HepG2 (cell line): ENCODE measurements around the gene ENPP7. TPM values are rescaled to one million over a fixed set of nuclear protein-coding genes. Genes with fewer than 3 reads are reported as not detected.

ENCODE experiments used
- EZH2 ChIP-seq: conservative IDR thresholded peaks from 2 replicates; pipeline ENCODE4 v1.6.1; 2012; ENCODE audit warnings: mild to moderate bottlenecking, low read depth, low read length, moderate library complexity
- FOSL2 ChIP-seq: sonication (generic); formaldehyde crosslinking; IDR thresholded peaks from 2 replicates; pipeline ENCODE4 v1.4.0; 2020; ENCODE audit warnings: missing genetic modification reagents
- GLI4 ChIP-seq: sonication (generic); formaldehyde crosslinking; IDR thresholded peaks from 2 replicates; pipeline ENCODE4 v1.5.1; 2020; ENCODE audit warnings: missing genetic modification reagents, mild to moderate bottlenecking, moderate library complexity, borderline replicate concordance
- KDM5B ChIP-seq: sonication (generic); formaldehyde crosslinking; IDR thresholded peaks from 2 replicates; pipeline ENCODE4 v1.4.0; 2020; ENCODE audit warnings: missing genetic modification reagents, mild to moderate bottlenecking, borderline replicate concordance
- MBNL3 ChIP-seq: fragments of 250-450 bp; sonication (Bioruptor Pico); conservative IDR thresholded peaks from 2 replicates; pipeline ENCODE4 v1.8.0; 2022; ENCODE audit warnings: mild to moderate bottlenecking, inconsistent platforms
- NFYC ChIP-seq: IDR thresholded peaks from 2 replicates; pipeline ENCODE4 v1.6.1; 2016; ENCODE audit warnings: missing genetic modification reagents, missing compliant biosample characterization
- NR2F1 ChIP-seq, 2 experiments: fragments of 450-650 bp in 1 of 2; formaldehyde crosslinking in 1 of 2; IDR thresholded peaks; 2 replicates each; pipeline versions ENCODE4 v1.5.0 to v1.6.1; 2016 to 2020; ENCODE audit warnings: mild to moderate bottlenecking in 1 of 2, missing compliant biosample characterization in 1 of 2, missing genetic modification reagents in 1 of 2, moderate library complexity in 1 of 2
- PHB2 ChIP-seq: fragments of 450-650 bp; IDR thresholded peaks from 2 replicates; pipeline ENCODE4 v1.6.1; 2018; ENCODE audit not compliant: partially characterized antibody
- RELA ChIP-seq: sonication (generic); formaldehyde crosslinking; IDR thresholded peaks from 2 replicates; pipeline ENCODE4 v1.4.0; 2020; ENCODE audit warnings: missing genetic modification reagents
- RFX3 ChIP-seq: IDR thresholded peaks from 2 replicates; pipeline ENCODE4 v1.6.1; 2016; ENCODE audit warnings: missing biosample characterization, missing genetic modification reagents
- SETDB1 ChIP-seq: sonication (generic); formaldehyde crosslinking; IDR thresholded peaks from 2 replicates; pipeline ENCODE4 v1.5.1; 2020; ENCODE audit warnings: missing genetic modification reagents, mild to moderate bottlenecking, borderline replicate concordance
- ZBTB21 ChIP-seq: sonication (generic); formaldehyde crosslinking; IDR thresholded peaks from 2 replicates; pipeline ENCODE4 v1.4.0; 2020; ENCODE audit warnings: missing genetic modification reagents
- ZFP62 ChIP-seq: sonication (generic); formaldehyde crosslinking; IDR thresholded peaks from 2 replicates; pipeline ENCODE4 v1.4.0; 2020; ENCODE audit warnings: missing genetic modification reagents
- ZNF180 ChIP-seq: sonication (generic); formaldehyde crosslinking; IDR thresholded peaks from 2 replicates; pipeline ENCODE4 v1.4.0; 2020; ENCODE audit warnings: low read depth, missing genetic modification reagents, borderline replicate concordance
- ZNF430 ChIP-seq: sonication (generic); formaldehyde crosslinking; IDR thresholded peaks from 2 replicates; pipeline ENCODE4 v1.9.0; 2021; ENCODE audit warnings: mild to moderate bottlenecking, missing genetic modification reagents
- ZNF841 ChIP-seq: sonication (generic); formaldehyde crosslinking; IDR thresholded peaks from 2 replicates; pipeline ENCODE4 v1.8.1; 2023; ENCODE audit warnings: missing genetic modification reagents, borderline replicate concordance
- polyA plus RNA-seq, 8 experiments: library from polyadenylated mRNA; depleted of rRNA in 3 of 8; stranded (reverse) in 7 of 8; unstranded in 1 of 8; fragments of >200 nt; fragmentation: Illumina TruSeq in 4 of 8; extraction: Trizol in 4 of 8; gene quantifications; 2 replicates each; pipeline versions ENCODE4 v1.2.1 to v1.2.3, GENCODE V29; 2011 to 2016; ENCODE audit warnings: low read depth in 4 of 8, missing spikeins in 1 of 8, mixed read lengths in 1 of 8; ENCODE audit not compliant: insufficient read depth in 1 of 8
- total RNA-seq, 5 experiments: library from RNA; depleted of rRNA; stranded (reverse); fragments of >200 nt; fragmentation: Illumina TruSeq; extraction: Trizol; gene quantifications; 2 replicates each; pipeline ENCODE4 v1.2.3, GENCODE V29; 2016; ENCODE audit warnings: low read depth in 1 of 5
- TF ChIP-seq, protein P1 (sequence below): sonication (generic); formaldehyde crosslinking; IDR thresholded peaks from 2 replicates; pipeline ENCODE4 v1.4.0; 2020; ENCODE audit warnings: missing genetic modification reagents
- TF ChIP-seq, protein P2 (sequence below): sonication (generic); formaldehyde crosslinking; IDR thresholded peaks from 2 replicates; pipeline ENCODE4 v1.4.0; 2020; ENCODE audit warnings: missing genetic modification reagents
- TF ChIP-seq, protein P3 (sequence below): sonication (generic); formaldehyde crosslinking; IDR thresholded peaks from 2 replicates; pipeline ENCODE4 v1.5.0; 2020; ENCODE audit warnings: missing genetic modification reagents
- TF ChIP-seq, protein P4 (sequence below): sonication (generic); formaldehyde crosslinking; IDR thresholded peaks from 2 replicates; pipeline ENCODE4 v1.8.0; 2022; ENCODE audit warnings: mild to moderate bottlenecking, missing genetic modification reagents, moderate library complexity
- TF ChIP-seq, protein P5 (sequence below): sonication (generic); formaldehyde crosslinking; IDR thresholded peaks from 2 replicates; pipeline ENCODE4 v1.5.0; 2020; ENCODE audit warnings: missing genetic modification reagents, mild to moderate bottlenecking, borderline replicate concordance

ENPP7 gene
- total and polyA plus RNA-seq, 2 of the 13 experiments (the other 11 are each of a cell fraction or from before 2014, with no cell fraction given): 1.1 to 2.2 TPM

DNA sequence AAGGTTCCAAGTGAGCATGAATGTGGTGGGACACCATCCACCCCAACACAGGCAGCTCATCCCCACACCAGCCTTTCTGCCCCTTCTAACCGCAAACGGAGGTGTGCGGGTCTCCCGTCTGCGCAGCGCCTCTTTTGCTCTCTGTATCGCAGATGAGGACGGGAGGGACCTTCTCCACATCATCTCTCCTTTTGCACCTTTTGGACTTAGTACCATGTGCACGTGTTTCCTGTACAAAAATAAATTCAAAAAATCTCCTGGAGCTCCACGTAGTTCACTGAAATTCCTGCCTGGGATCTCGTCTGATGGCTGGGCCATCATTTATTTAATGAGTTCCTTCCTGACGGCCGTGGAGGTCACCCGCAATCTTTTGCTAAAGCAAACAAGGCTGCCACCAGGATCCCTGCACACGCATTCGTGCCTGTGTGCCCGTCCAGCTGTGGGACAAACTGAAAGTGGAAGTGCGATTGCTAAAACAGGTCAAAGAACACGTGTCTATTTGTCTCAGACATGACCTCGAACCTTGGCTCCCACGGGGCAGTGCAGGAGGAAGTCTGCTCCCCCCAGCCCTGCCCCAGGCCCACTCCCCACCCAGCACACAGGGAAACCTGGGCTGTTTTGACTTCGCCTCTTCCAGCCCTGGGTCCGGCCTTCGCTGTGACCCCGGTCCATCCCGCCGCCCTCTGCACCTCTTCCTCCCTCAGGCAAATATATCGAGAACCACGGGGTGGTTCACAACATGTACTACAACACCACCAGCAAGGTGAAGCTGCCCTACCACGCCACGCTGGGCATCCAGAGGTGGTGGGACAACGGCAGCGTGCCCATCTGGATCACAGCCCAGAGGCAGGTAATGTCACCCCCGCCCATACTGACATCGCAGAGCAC, 2.3 kb downstream of the ENPP7 start (continued):
- TF ChIP-seq NR2F1 (CRISPR knock-in tag; IDR thresholded peaks at IDR 0.05) (peak in 1 of 2 experiments; percentile 39; a peak in 2 of 4 replicates), ZNF841 (no peak), ZFP62 (CRISPR knock-in tag) (no peak), ZBTB21 (CRISPR knock-in tag) (no peak), PHB2 (no peak), MBNL3 (no peak), KDM5B (peak; percentile 83), NFYC (no peak), GLI4 (no peak), FOSL2 (CRISPR knock-in tag) (peak; percentile 38), ZNF430 (CRISPR knock-in tag) (no peak), ZNF180 (CRISPR knock-in tag) (no peak), RELA (CRISPR knock-in tag) (no peak), SETDB1 (CRISPR knock-in tag) (no peak), RFX3 (CRISPR knock-in tag) (no peak), EZH2 (no peak)
- TF ChIP-seq, protein P1, sequence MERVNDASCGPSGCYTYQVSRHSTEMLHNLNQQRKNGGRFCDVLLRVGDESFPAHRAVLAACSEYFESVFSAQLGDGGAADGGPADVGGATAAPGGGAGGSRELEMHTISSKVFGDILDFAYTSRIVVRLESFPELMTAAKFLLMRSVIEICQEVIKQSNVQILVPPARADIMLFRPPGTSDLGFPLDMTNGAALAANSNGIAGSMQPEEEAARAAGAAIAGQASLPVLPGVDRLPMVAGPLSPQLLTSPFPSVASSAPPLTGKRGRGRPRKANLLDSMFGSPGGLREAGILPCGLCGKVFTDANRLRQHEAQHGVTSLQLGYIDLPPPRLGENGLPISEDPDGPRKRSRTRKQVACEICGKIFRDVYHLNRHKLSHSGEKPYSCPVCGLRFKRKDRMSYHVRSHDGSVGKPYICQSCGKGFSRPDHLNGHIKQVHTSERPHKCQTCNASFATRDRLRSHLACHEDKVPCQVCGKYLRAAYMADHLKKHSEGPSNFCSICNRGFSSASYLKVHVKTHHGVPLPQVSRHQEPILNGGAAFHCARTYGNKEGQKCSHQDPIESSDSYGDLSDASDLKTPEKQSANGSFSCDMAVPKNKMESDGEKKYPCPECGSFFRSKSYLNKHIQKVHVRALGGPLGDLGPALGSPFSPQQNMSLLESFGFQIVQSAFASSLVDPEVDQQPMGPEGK (CRISPR knock-in tag): peak; percentile 88
- TF ChIP-seq, protein P2, sequence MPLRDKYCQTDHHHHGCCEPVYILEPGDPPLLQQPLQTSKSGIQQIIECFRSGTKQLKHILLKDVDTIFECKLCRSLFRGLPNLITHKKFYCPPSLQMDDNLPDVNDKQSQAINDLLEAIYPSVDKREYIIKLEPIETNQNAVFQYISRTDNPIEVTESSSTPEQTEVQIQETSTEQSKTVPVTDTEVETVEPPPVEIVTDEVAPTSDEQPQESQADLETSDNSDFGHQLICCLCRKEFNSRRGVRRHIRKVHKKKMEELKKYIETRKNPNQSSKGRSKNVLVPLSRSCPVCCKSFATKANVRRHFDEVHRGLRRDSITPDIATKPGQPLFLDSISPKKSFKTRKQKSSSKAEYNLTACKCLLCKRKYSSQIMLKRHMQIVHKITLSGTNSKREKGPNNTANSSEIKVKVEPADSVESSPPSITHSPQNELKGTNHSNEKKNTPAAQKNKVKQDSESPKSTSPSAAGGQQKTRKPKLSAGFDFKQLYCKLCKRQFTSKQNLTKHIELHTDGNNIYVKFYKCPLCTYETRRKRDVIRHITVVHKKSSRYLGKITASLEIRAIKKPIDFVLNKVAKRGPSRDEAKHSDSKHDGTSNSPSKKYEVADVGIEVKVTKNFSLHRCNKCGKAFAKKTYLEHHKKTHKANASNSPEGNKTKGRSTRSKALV: no peak
- TF ChIP-seq, protein P3, sequence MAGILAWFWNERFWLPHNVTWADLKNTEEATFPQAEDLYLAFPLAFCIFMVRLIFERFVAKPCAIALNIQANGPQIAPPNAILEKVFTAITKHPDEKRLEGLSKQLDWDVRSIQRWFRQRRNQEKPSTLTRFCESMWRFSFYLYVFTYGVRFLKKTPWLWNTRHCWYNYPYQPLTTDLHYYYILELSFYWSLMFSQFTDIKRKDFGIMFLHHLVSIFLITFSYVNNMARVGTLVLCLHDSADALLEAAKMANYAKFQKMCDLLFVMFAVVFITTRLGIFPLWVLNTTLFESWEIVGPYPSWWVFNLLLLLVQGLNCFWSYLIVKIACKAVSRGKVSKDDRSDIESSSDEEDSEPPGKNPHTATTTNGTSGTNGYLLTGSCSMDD (CRISPR knock-in tag): no peak
- TF ChIP-seq, protein P4, sequence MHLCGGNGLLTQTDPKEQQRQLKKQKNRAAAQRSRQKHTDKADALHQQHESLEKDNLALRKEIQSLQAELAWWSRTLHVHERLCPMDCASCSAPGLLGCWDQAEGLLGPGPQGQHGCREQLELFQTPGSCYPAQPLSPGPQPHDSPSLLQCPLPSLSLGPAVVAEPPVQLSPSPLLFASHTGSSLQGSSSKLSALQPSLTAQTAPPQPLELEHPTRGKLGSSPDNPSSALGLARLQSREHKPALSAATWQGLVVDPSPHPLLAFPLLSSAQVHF: 0 out of 2 replicates have a peak, but pooled peaks have one; percentile 40
- TF ChIP-seq, protein P5, sequence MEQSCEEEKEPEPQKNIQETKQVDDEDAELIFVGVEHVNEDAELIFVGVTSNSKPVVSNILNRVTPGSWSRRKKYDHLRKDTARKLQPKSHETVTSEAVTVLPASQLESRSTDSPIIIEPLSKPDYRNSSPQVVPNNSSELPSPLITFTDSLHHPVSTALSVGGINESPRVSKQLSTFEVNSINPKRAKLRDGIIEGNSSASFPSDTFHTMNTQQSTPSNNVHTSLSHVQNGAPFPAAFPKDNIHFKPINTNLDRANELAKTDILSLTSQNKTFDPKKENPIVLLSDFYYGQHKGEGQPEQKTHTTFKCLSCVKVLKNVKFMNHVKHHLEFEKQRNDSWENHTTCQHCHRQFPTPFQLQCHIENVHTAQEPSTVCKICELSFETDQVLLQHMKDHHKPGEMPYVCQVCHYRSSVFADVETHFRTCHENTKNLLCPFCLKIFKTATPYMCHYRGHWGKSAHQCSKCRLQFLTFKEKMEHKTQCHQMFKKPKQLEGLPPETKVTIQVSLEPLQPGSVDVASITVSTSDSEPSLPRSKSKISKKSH (CRISPR knock-in tag): peak; percentile 93
